ENCODE results near the gene SLC39A13. TPM values are rescaled to one million over a fixed set of nuclear protein-coding genes. Genes with fewer than 3 reads are reported as not detected.

Gene SLC39A13
- total RNA-seq, 4 donors from 2014 or later, result 19.9 to 56.9 (median 43.1) TPM

- Histone ChIP-seq H3K27ac (no peak overlapping the region), H3K4me3 (no peak overlapping the region), H3K36me3 (no peaks in the 10 kb centered on the region), H3K9me3 (no peaks in the 10 kb centered on the region), H3K27me3 (no peaks in the 10 kb centered on the region), H3K4me1 (peaks cover 11 to 31% (median 26%) of the 10 kb centered on the region in 4 donors)
- TF ChIP-seq EP300 (IDR thresholded peaks at IDR 0.05; ENCODE audit: low read depth) (no peak), CTCF (IDR thresholded peaks at IDR 0.05) (no peak), POLR2A (IDR thresholded peaks at IDR 0.05) (no peak), POLR2AphosphoS5 (IDR thresholded peaks at IDR 0.05) (no peak)
- intact Hi-C loops (cut with DNase I; ENCODE audit: low total_unique reads), result no loop called here
- in situ Hi-C loops (cut with MboI; ENCODE audit: low pct_ligation_motif_present in 1 of 4, low pct_unique_long_range_greater_than_20kb in 1 of 4, low sequenced_read_pairs in 3 of 4), result no loop called here
- WGBS, 2 donors (ENCODE audit: low coverage in 1 of 2), result 68% methylated on average over 3 of the region's 3 CpGs; no CpG with 5 or more reads in 1 of the 2 donors
- no peak for DNase-seq
Measured at GRCh38 chr11:47403571-47403970, 4.8 kb upstream of the SLC39A13 start.

GRCh38 chr11:47406896-47407745 lies 1.3 kb upstream of the SLC39A13 start:
- TF ChIP-seq POLR2AphosphoS5 (IDR thresholded peaks at IDR 0.05) (no peak), POLR2A (IDR thresholded peaks at IDR 0.05) (no peak), CTCF (IDR thresholded peaks at IDR 0.05) (no peak), EP300 (IDR thresholded peaks at IDR 0.05; ENCODE audit: low read depth) (no peak)
- H3K4me1 ChIP-seq, result peaks cover 16 to 32% (median 27%) of the 10 kb centered on the region in 4 donors
- peak overlapping the region; percentile 47 to 82 (median 74) for H3K4me3 ChIP-seq
- in situ Hi-C loops (cut with MboI; ENCODE audit: low pct_ligation_motif_present in 1 of 4, low pct_unique_long_range_greater_than_20kb in 1 of 4, low sequenced_read_pairs in 3 of 4) (no loop called here), intact Hi-C loops (cut with DNase I; ENCODE audit: low total_unique reads) (no loop called here)
- H3K9me3 ChIP-seq, result no peaks in the 10 kb centered on the region
- no peaks in the 10 kb centered on the region for H3K27me3 ChIP-seq
- H3K27ac ChIP-seq, result peak overlapping the region; percentile 89 to 99 (median 93)
- WGBS, 2 donors (ENCODE audit: low coverage in 1 of 2), result 57 to 80% methylated on average over 2 to 12 of the region's 12 CpGs
- H3K36me3 ChIP-seq, result no peaks in the 10 kb centered on the region
- DNase-seq, result no peak

- 5 to 7% methylated on average over 15 to 50 of the region's 50 CpGs for WGBS, 2 donors (ENCODE audit: low coverage in 1 of 2)
- peak; percentile 38 for DNase-seq
- H3K36me3 ChIP-seq, result no peaks in the 10 kb centered on the region
- no peaks in the 10 kb centered on the region for H3K9me3 ChIP-seq
- in situ Hi-C loops (cut with MboI; ENCODE audit: low pct_ligation_motif_present in 1 of 4, low pct_unique_long_range_greater_than_20kb in 1 of 4, low sequenced_read_pairs in 3 of 4) (no loop called here), intact Hi-C loops (cut with DNase I; ENCODE audit: low total_unique reads) (no loop called here)
- H3K4me3 ChIP-seq, result peak overlapping the region; percentile 71 to 82 (median 76)
- peak overlapping the region; percentile 89 to 99 (median 93) for H3K27ac ChIP-seq
- H3K27me3 ChIP-seq, result no peaks in the 10 kb centered on the region
- H3K4me1 ChIP-seq, result peaks cover 16 to 35% (median 27%) of the 10 kb centered on the region in 4 donors
- TF ChIP-seq POLR2AphosphoS5 (IDR thresholded peaks at IDR 0.05) (peak in 2 of 3 donors; percentile 23 to 24), POLR2A (IDR thresholded peaks at IDR 0.05) (no peak), CTCF (IDR thresholded peaks at IDR 0.05) (no peak), EP300 (IDR thresholded peaks at IDR 0.05; ENCODE audit: low read depth) (no peak)
Measured at GRCh38 chr11:47408598-47409439, 429 bp downstream of the SLC39A13 start.

Measured in transverse colon (tissue), 4 donors.